Left lung (tissue), 10 donors: ENCODE results near the gene GRIA4. TPM values are rescaled to one million over a fixed set of nuclear protein-coding genes. Genes with fewer than 3 reads are reported as not detected.

Source experiments
- ATAC-seq: fragments of 200-7000 bp; cut with Tn5 transposase; one replicate; pipeline ENCODE4 v1.9.1; 2020; ENCODE audit warnings: moderate library complexity
- DNase-seq, 4 donors: peaks; one replicate each; pipeline ENCODE4 v3.0.0-alpha.2; 2013 to 2020
- H3K27ac ChIP-seq, 2 donors: fragments of 200-600 bp; sonication (generic) in 1 of 2; one replicate each; pipeline versions ENCODE4 v1.5.0 to v1.8.0; 2020 to 2021
- H3K27me3 ChIP-seq, 2 donors: fragments of 200-600 bp; sonication (generic) in 1 of 2; one replicate each; pipeline versions ENCODE4 v1.5.0 to v1.8.0; 2020 to 2021
- H3K36me3 ChIP-seq, 2 donors: fragments of 200-600 bp; sonication (generic) in 1 of 2; one replicate each; pipeline versions ENCODE4 v1.5.0 to v1.8.0; 2020 to 2021
- H3K4me1 ChIP-seq, 2 donors: fragments of 200-600 bp; one replicate each; pipeline ENCODE4 v1.8.0; 2021
- H3K4me3 ChIP-seq, 2 donors: fragments of 200-600 bp; sonication (generic) in 1 of 2; one replicate each; pipeline versions ENCODE4 v1.5.0 to v1.8.0; 2020 to 2021; ENCODE audit warnings: mild to moderate bottlenecking in 1 of 2
- H3K9me3 ChIP-seq, 2 donors: fragments of 200-600 bp; sonication (generic) in 1 of 2; one replicate each; pipeline versions ENCODE4 v1.5.0 to v1.8.0; 2020 to 2021
- CTCF ChIP-seq, 2 donors: fragments of 200-600 bp; sonication (generic) in 1 of 2; IDR thresholded peaks; one replicate each; pipeline versions ENCODE4 v1.5.0 to v1.8.0; 2021; ENCODE audit warnings: antibody characterized with exemption in 2 of 2
- intact Hi-C, 2 donors: fragments of 100-400 bp; cut with DNase I; formaldehyde crosslinking; loops; one replicate each; pipeline versions ENCODE4 v1.11.2 to v1.14.2; 2022
- polyA plus RNA-seq, 6 donors: library from polyadenylated mRNA; unstranded; fragments of 120-200 nt; gene quantifications; one replicate each; pipeline ENCODE4 v1.2.1, GENCODE V29; 2013; ENCODE audit not compliant: insufficient read length in 6 of 6
- total RNA-seq, 2 donors: library from RNA; stranded (reverse); fragmentation: NEBNext Ultra II Directional; extraction: Animal tissue kit (Norgen Biotek cat#: 25700); gene quantifications; one replicate each; pipeline ENCODE4 v1.2.1, GENCODE V29; 2021
- donor health status: DM: no; HTN: yes; CAD: no.
- donor health status: DM: no; HTN: no; CAD: no.

GRIA4 gene
- total and polyA plus RNA-seq, 8 donors = 0.27 to 0.98 (median 0.63) TPM; not detected in 2

- H3K9me3 ChIP-seq = no peaks in the 10 kb centered on the region
- no peak overlapping the region for H3K4me3 ChIP-seq
- H3K27ac ChIP-seq = no peak overlapping the region
- TF ChIP-seq CTCF (IDR thresholded peaks at IDR 0.05) = no peak
- DNase-seq (no peak), ATAC-seq (no peak)
- H3K4me1 ChIP-seq = no peaks in the 10 kb centered on the region
- H3K27me3 ChIP-seq = no peaks in the 10 kb centered on the region
- intact Hi-C loops = no loop called here
- H3K36me3 ChIP-seq = no peaks in the 10 kb centered on the region
Measured at GRCh38 chr11:105857728-105858127, 247.9 kb downstream of the GRIA4 start.

- Histone ChIP-seq H3K36me3 (no peaks in the 10 kb centered on the region), H3K9me3 (no peaks in the 10 kb centered on the region), H3K27me3 (no peaks in the 10 kb centered on the region), H3K4me3 (no peak overlapping the region), H3K4me1 (no peaks in the 10 kb centered on the region), H3K27ac (no peak overlapping the region)
- intact Hi-C loops = no loop called here
- ATAC-seq = no peak
- DNase-seq = no peak
- no peak for TF ChIP-seq CTCF (IDR thresholded peaks at IDR 0.05)
Measured at GRCh38 chr11:105858841-105859240, 249.0 kb downstream of the GRIA4 start.

GRCh38 chr11:105860105-105860504, 250.2 kb downstream of the GRIA4 start:
- Histone ChIP-seq H3K4me3 (no peak overlapping the region), H3K4me1 (no peaks in the 10 kb centered on the region), H3K27ac (no peak overlapping the region), H3K9me3 (no peaks in the 10 kb centered on the region), H3K36me3 (no peaks in the 10 kb centered on the region), H3K27me3 (no peaks in the 10 kb centered on the region)
- intact Hi-C loops = no loop called here
- TF ChIP-seq CTCF (IDR thresholded peaks at IDR 0.05) = no peak
- no peak for DNase-seq
- no peak for ATAC-seq

GRCh38 chr11:105861225-105861624, 251.4 kb downstream of the GRIA4 start:
- ATAC-seq = no peak
- no peak for DNase-seq
- no peak for TF ChIP-seq CTCF (IDR thresholded peaks at IDR 0.05)

GRCh38 chr11:105862736-105863367, 253.0 kb downstream of the GRIA4 start:
- Histone ChIP-seq H3K4me3 (no peak overlapping the region), H3K27ac (no peak overlapping the region), H3K4me1 (no peaks in the 10 kb centered on the region), H3K27me3 (no peaks in the 10 kb centered on the region), H3K9me3 (no peaks in the 10 kb centered on the region), H3K36me3 (no peaks in the 10 kb centered on the region)
- peak; percentile 48 to 61 for TF ChIP-seq CTCF (IDR thresholded peaks at IDR 0.05)
- intact Hi-C loops = no loop called here
- peak; percentile 79 for ATAC-seq
- peak in 2 of 4 donors; percentile 47 to 60 for DNase-seq

More at GRCh38 chr11:105861225-105861624, 251.4 kb downstream of the GRIA4 start:
- Histone ChIP-seq H3K4me1 (no peaks in the 10 kb centered on the region), H3K27me3 (no peaks in the 10 kb centered on the region), H3K4me3 (no peak overlapping the region), H3K36me3 (no peaks in the 10 kb centered on the region), H3K27ac (no peak overlapping the region), H3K9me3 (no peaks in the 10 kb centered on the region)
- intact Hi-C loops = no loop called here
